Large intestine (tissue), 1 donor: ENCODE results near the gene PSMC2. TPM values are rescaled to one million over a fixed set of nuclear protein-coding genes. Genes with fewer than 3 reads are reported as not detected.

ENCODE experiments used
- polyA plus RNA-seq: library from polyadenylated mRNA; unstranded; fragments of 120-200 nt; gene quantifications from one replicate; pipeline ENCODE4 v1.2.1, GENCODE V29; 2013

Gene PSMC2
- polyA plus RNA-seq, 1 donor: 107 TPM

Other genes with a start within 250 kb of the PSMC2 start
- 47.3 TPM for gene NAPEPLD, start 198.5 kb upstream of the PSMC2 start, polyA plus RNA-seq
- 90.5 TPM for gene PMPCB, start 50.2 kb upstream of the PSMC2 start, polyA plus RNA-seq
- 38.8 TPM for gene DNAJC2, start 2.9 kb upstream of the PSMC2 start, polyA plus RNA-seq
- gene SLC26A5, start 98.6 kb downstream of the PSMC2 start, polyA plus RNA-seq: 0.09 TPM